Osteoblast (primary cell): ENCODE results near the gene SMCO1. TPM values are rescaled to one million over a fixed set of nuclear protein-coding genes. Genes with fewer than 3 reads are reported as not detected.
"Not testable (repeated sequence)": the region's sequence is repeated elsewhere in the genome, so short reads cannot be mapped to it uniquely, and the experiment has no call there.

Experiments
- DNase-seq: peaks from one replicate; pipeline ENCODE4 v3.0.0; 2011; ENCODE audit warnings: low spot score, mixed read lengths; ENCODE audit not compliant: insufficient read length; ENCODE audit errors: missing footprints
- H2AFZ ChIP-seq: 2 replicates; pipeline ENCODE4 v1.6.0; 2011; ENCODE audit warnings: mild to moderate bottlenecking, low read length
- H3K27ac ChIP-seq: 2 replicates; pipeline ENCODE4 v1.5.1; 2011; ENCODE audit warnings: mild to moderate bottlenecking, low read depth, low read length, moderate library complexity
- H3K27me3 ChIP-seq: 2 replicates; pipeline ENCODE4 v1.6.0; 2012; ENCODE audit warnings: mild to moderate bottlenecking, control low read depth, inconsistent platforms, low read length, moderate library complexity; ENCODE audit not compliant: insufficient read depth
- H3K36me3 ChIP-seq: 2 replicates; pipeline ENCODE4 v1.5.1; 2011; ENCODE audit warnings: mild to moderate bottlenecking, low read length, control low read depth, moderate library complexity; ENCODE audit not compliant: insufficient read depth
- H3K4me1 ChIP-seq: 2 replicates; pipeline ENCODE4 v1.5.1; 2011; ENCODE audit warnings: mild to moderate bottlenecking, low read length, control low read depth, moderate library complexity; ENCODE audit not compliant: insufficient read depth
- H3K4me2 ChIP-seq: 2 replicates; pipeline ENCODE4 v1.6.0; 2011; ENCODE audit warnings: mild to moderate bottlenecking, low read length; ENCODE audit not compliant: insufficient read depth
- H3K4me3 ChIP-seq: fragments of 200-600 bp; sonication (generic); 3 replicates; pipeline ENCODE4 v1.5.1; 2012; ENCODE audit warnings: mild to moderate bottlenecking, low read length, inconsistent platforms; ENCODE audit not compliant: insufficient read depth
- H3K79me2 ChIP-seq: 2 replicates; pipeline ENCODE4 v1.6.0; 2012; ENCODE audit warnings: mild to moderate bottlenecking, low read length, control low read depth, inconsistent platforms; ENCODE audit not compliant: insufficient read depth
- H3K9me3 ChIP-seq: 2 replicates; pipeline ENCODE4 v1.5.1; 2011; ENCODE audit warnings: low read depth, low read length, control low read depth
- H4K20me1 ChIP-seq: 2 replicates; pipeline ENCODE4 v1.6.0; 2012; ENCODE audit warnings: mild to moderate bottlenecking, low read length, control low read depth; ENCODE audit not compliant: insufficient read depth
- CTCF ChIP-seq: IDR thresholded peaks from 2 replicates; pipeline ENCODE4 v1.5.1; 2011; ENCODE audit warnings: mild to moderate bottlenecking, low read depth, low read length, moderate library complexity; ENCODE audit errors: extremely low read depth
- total RNA-seq: library from RNA; depleted of rRNA; stranded (reverse); fragments of >200 nt; gene quantifications from 2 replicates; pipeline ENCODE4 v1.2.3, GENCODE V29; 2012

Gene SMCO1
- total RNA-seq, 1 donor = not detected

- Histone ChIP-seq H3K36me3 (no peaks in the 10 kb centered on the region), H4K20me1 (no peaks in the 10 kb centered on the region), H3K4me3 (no peak overlapping the region), H3K27me3 (no peaks in the 10 kb centered on the region), H3K4me2 (no peak overlapping the region), H3K4me1 (no peaks in the 10 kb centered on the region), H2AFZ (no peak overlapping the region), H3K79me2 (no peaks in the 10 kb centered on the region), H3K27ac (no peak overlapping the region), H3K9me3 (peaks cover 11% of the 10 kb centered on the region)
- no peak for TF ChIP-seq CTCF
- DNase-seq = no peak
Observed at GRCh38 chr3:196523841-196524240, 8.7 kb upstream of the SMCO1 start.

GRCh38 chr3:196521291-196521690 is 6.1 kb upstream of the SMCO1 start:
- H3K79me2 ChIP-seq, H3K36me3 ChIP-seq, H3K4me1 ChIP-seq, H3K27me3 ChIP-seq, H4K20me1 ChIP-seq, H3K4me2 ChIP-seq, DNase-seq, H3K27ac ChIP-seq, H2AFZ ChIP-seq, H3K4me3 ChIP-seq: not testable (repeated sequence)
- H3K9me3 ChIP-seq = peaks cover 15% of the 10 kb centered on the region

- no peak overlapping the region for H2AFZ ChIP-seq
- no peak for TF ChIP-seq CTCF
- H3K27me3 ChIP-seq = no peaks in the 10 kb centered on the region
Observed at GRCh38 chr3:196519718-196520082, 4.6 kb upstream of the SMCO1 start.

GRCh38 chr3:196518966-196519717 is 4.0 kb upstream of the SMCO1 start:
- no peaks in the 10 kb centered on the region for H3K27me3 ChIP-seq
- H2AFZ ChIP-seq = no peak overlapping the region
- no peaks in the 10 kb centered on the region for H4K20me1 ChIP-seq
- no peak overlapping the region for H3K27ac ChIP-seq
- H3K9me3 ChIP-seq = peaks cover 15% of the 10 kb centered on the region
- no peak overlapping the region for H3K4me3 ChIP-seq
- H3K36me3 ChIP-seq = no peaks in the 10 kb centered on the region
- TF ChIP-seq CTCF = peak; percentile 58
- H3K4me2 ChIP-seq = no peak overlapping the region
- H3K4me1 ChIP-seq = peaks cover 2% of the 10 kb centered on the region
- peak; percentile 86 for DNase-seq
- no peaks in the 10 kb centered on the region for H3K79me2 ChIP-seq

More at GRCh38 chr3:196519718-196520082, 4.6 kb upstream of the SMCO1 start:
- no peaks in the 10 kb centered on the region for H3K4me1 ChIP-seq
- no peaks in the 10 kb centered on the region for H4K20me1 ChIP-seq
- no peaks in the 10 kb centered on the region for H3K36me3 ChIP-seq
- H3K79me2 ChIP-seq = no peaks in the 10 kb centered on the region
- H3K27ac ChIP-seq = no peak overlapping the region
- peaks cover 15% of the 10 kb centered on the region for H3K9me3 ChIP-seq
- no peak overlapping the region for H3K4me3 ChIP-seq
- no peak for DNase-seq
- no peak overlapping the region for H3K4me2 ChIP-seq
